ENCODE data around the gene ATPAF2. TPM values are rescaled to one million over a fixed set of nuclear protein-coding genes. Genes with fewer than 3 reads are reported as not detected.

Gene ATPAF2
- total and polyA plus RNA-seq, 4 experiments from 2014 or later: 16.6 to 24.3 (median 21.0) TPM

DNA sequence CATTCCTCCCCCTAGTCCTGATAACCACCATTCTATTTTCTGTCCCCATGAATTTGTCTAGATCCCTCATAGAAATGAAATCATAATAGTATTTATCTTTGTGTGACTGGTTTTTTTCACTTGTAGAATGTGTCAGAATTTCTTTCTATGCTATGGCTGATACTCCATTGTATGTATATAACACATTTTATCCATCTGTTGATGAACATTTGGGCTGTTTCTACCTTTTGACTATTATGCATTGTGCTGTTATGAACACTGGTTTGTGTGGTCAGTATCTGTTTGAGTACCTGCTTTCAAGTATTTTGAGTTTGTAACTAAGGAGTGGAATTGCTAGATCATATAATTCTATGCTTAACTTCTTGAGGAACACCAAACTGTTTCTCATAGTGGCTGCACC, 32.8 kb upstream of the ATPAF2 start:
- DNase-seq: no peak
- Histone ChIP-seq H3K4me1 (ENCODE audit: insufficient read depth, low read length) (no peaks in the 10 kb centered on the region), H3K27me3 (ENCODE audit: insufficient read depth, low read length) (no peaks in the 10 kb centered on the region), H3K9me3 (ENCODE audit: control insufficient read depth in 1 of 2, low read length in 2 of 2) (no peaks in the 10 kb centered on the region), H3K36me3 (ENCODE audit: insufficient read depth, low read length) (no peaks in the 10 kb centered on the region), H3K27ac (ENCODE audit: low read depth, low read length) (no peak overlapping the region), H3K4me3 (ENCODE audit: low read length in 2 of 2) (no peak overlapping the region)
- peaks cover 0 to 1% of the 10 kb centered on the region in 2 donors for H3K36me3 Mint-ChIP-seq
- H3K4me3 Mint-ChIP-seq: no peak overlapping the region
- intact Hi-C loops (cut with micrococcal nuclease): no loop called here
- ChIA-PET POLR2A (ENCODE audit: partially characterized antibody) (no interaction called here), CTCF (ENCODE audit: partially characterized antibody) (no interaction called here)
- peaks cover 7 to 10% of the 10 kb centered on the region in 2 donors for H3K27me3 Mint-ChIP-seq
- H3K4me1 Mint-ChIP-seq: peaks cover 1 to 8% (median 6%) of the 10 kb centered on the region in 4 donors
- H3K27ac Mint-ChIP-seq: no peak overlapping the region
- H3K9me3 Mint-ChIP-seq: no peaks in the 10 kb centered on the region

GRCh38 chr17:18070861-18071340, 31.9 kb upstream of the ATPAF2 start:
- no peak overlapping the region for H3K27ac ChIP-seq (ENCODE audit: low read depth, low read length)
- ChIA-PET CTCF (ENCODE audit: partially characterized antibody) (no interaction called here), POLR2A (ENCODE audit: partially characterized antibody) (no interaction called here)
- peaks cover 1 to 8% (median 6%) of the 10 kb centered on the region in 4 donors for H3K4me1 Mint-ChIP-seq
- H3K27ac Mint-ChIP-seq: peak overlapping the region in 1 of 7 donors; percentile 42
- no peaks in the 10 kb centered on the region for H3K4me1 ChIP-seq (ENCODE audit: insufficient read depth, low read length)
- H3K36me3 Mint-ChIP-seq: peaks cover 3 to 6% of the 10 kb centered on the region in 2 donors
- H3K4me3 ChIP-seq (ENCODE audit: low read length in 2 of 2): no peak overlapping the region
- no peaks in the 10 kb centered on the region for H3K9me3 ChIP-seq (ENCODE audit: control insufficient read depth in 1 of 2, low read length in 2 of 2)
- DNase-seq: no peak
- H3K36me3 ChIP-seq (ENCODE audit: insufficient read depth, low read length): no peaks in the 10 kb centered on the region
- intact Hi-C loops (cut with micrococcal nuclease): no loop called here
- peaks cover 0 to 1% (median 0%) of the 10 kb centered on the region in 8 donors for H3K9me3 Mint-ChIP-seq
- H3K27me3 ChIP-seq (ENCODE audit: insufficient read depth, low read length): no peaks in the 10 kb centered on the region
- no peak overlapping the region for H3K4me3 Mint-ChIP-seq
- H3K27me3 Mint-ChIP-seq: peaks cover 7 to 10% of the 10 kb centered on the region in 2 donors

DNA sequence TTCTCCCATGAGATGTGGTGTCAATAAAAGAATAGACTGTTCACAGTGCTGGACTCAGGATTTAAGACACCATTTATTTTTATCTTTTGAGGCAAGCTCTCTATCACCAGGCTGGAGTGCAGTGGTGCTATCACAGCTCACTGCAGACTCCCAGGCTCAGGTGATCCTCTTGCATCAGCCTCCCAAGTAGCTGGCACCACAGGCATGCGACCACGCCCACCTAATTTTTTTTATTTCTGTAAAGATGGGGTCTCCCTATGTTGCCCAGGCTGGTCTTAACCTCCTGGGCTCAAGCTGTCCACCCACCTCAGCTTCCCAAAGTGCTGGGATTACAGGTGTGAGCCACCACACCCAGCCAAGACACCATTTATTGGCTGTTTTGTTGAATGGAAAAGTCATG, 30.1 kb upstream of the ATPAF2 start:
- Mint-ChIP-seq H3K4me1 (peaks cover 1 to 8% (median 7%) of the 10 kb centered on the region in 4 donors), H3K27me3 (no peaks in the 10 kb centered on the region), H3K9me3 (peaks cover 0 to 1% (median 0%) of the 10 kb centered on the region in 8 donors), H3K4me3 (no peak overlapping the region), H3K27ac (no peak overlapping the region), H3K36me3 (peaks cover 15 to 18% of the 10 kb centered on the region in 2 donors)
- intact Hi-C loops (cut with micrococcal nuclease): no loop called here
- ChIA-PET CTCF (ENCODE audit: partially characterized antibody) (no interaction called here), POLR2A (ENCODE audit: partially characterized antibody) (no interaction called here)
- Histone ChIP-seq H3K9me3 (ENCODE audit: control insufficient read depth in 1 of 2, low read length in 2 of 2) (no peaks in the 10 kb centered on the region), H3K4me3 (ENCODE audit: low read length in 2 of 2) (no peak overlapping the region), H3K27ac (ENCODE audit: low read depth, low read length) (no peak overlapping the region), H3K36me3 (ENCODE audit: insufficient read depth, low read length) (peaks cover 9% of the 10 kb centered on the region), H3K27me3 (ENCODE audit: insufficient read depth, low read length) (no peaks in the 10 kb centered on the region), H3K4me1 (ENCODE audit: insufficient read depth, low read length) (no peaks in the 10 kb centered on the region)
- DNase-seq: no peak

DNA sequence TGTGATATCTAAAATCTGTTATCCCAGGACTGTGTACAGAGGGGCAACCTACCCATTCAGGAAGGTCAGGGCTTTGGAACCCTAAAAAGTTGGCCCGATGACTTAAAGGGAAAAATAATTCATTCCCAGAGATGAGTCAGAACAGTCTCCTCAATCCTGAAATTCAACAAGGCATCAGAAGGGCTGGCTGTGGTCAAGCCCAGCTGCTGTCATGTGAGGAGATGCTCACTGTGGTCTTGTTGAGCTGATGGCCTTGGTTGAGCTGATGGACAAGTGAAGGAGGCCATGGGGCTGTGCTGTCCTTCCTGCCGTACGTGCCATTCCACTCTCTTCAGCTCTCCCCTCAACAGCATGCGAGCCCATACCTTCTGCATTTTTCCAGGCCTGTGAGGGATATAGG, 27.9 kb upstream of the ATPAF2 start:
- ChIA-PET CTCF (ENCODE audit: partially characterized antibody) (no interaction called here), POLR2A (ENCODE audit: partially characterized antibody) (no interaction called here)
- H3K4me3 ChIP-seq (ENCODE audit: low read length in 2 of 2): no peak overlapping the region
- no peaks in the 10 kb centered on the region for H3K27me3 ChIP-seq (ENCODE audit: insufficient read depth, low read length)
- Mint-ChIP-seq H3K27ac (peak overlapping the region in 2 of 7 donors; percentile 23 to 57), H3K4me3 (no peak overlapping the region), H3K4me1 (peaks cover 1 to 8% (median 7%) of the 10 kb centered on the region in 4 donors), H3K9me3 (peaks cover 0 to 1% (median 0%) of the 10 kb centered on the region in 8 donors), H3K27me3 (no peaks in the 10 kb centered on the region), H3K36me3 (peaks cover 26 to 30% of the 10 kb centered on the region in 2 donors)
- H3K9me3 ChIP-seq (ENCODE audit: control insufficient read depth in 1 of 2, low read length in 2 of 2): no peaks in the 10 kb centered on the region
- H3K27ac ChIP-seq (ENCODE audit: low read depth, low read length): no peak overlapping the region
- H3K36me3 ChIP-seq (ENCODE audit: insufficient read depth, low read length): peaks cover 15% of the 10 kb centered on the region
- no peak for DNase-seq
- H3K4me1 ChIP-seq (ENCODE audit: insufficient read depth, low read length): no peaks in the 10 kb centered on the region
- intact Hi-C loops (cut with micrococcal nuclease): no loop called here

DNA sequence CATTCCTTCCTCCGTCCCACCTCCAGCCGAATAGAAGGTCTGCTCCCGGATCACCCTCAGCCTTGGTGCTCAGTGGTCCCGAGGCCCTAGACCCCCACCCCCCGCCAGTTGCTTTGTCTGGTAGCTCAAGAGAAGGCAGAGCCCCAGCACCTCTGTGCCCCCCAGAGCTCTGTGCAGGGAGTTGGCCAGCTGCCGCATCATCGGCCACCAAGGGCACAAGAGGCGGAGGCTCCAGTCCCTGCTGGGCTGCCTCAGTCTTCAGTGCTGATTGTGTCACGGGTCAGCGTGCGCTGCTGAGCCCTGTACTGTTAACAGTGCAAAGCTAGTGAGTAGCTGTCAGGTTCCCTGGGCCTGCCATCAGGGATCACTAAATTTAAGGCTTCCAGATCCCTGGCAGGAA, 26.6 kb upstream of the ATPAF2 start:
- Histone ChIP-seq H3K36me3 (ENCODE audit: insufficient read depth, low read length) (peaks cover 25% of the 10 kb centered on the region), H3K27ac (ENCODE audit: low read depth, low read length) (no peak overlapping the region), H3K9me3 (ENCODE audit: control insufficient read depth in 1 of 2, low read length in 2 of 2) (no peaks in the 10 kb centered on the region), H3K4me1 (ENCODE audit: insufficient read depth, low read length) (no peaks in the 10 kb centered on the region), H3K27me3 (ENCODE audit: insufficient read depth, low read length) (no peaks in the 10 kb centered on the region), H3K4me3 (ENCODE audit: low read length in 2 of 2) (no peak overlapping the region)
- Mint-ChIP-seq H3K27ac (no peak overlapping the region), H3K36me3 (peaks cover 26 to 39% of the 10 kb centered on the region in 2 donors), H3K9me3 (peaks cover 0 to 1% (median 0%) of the 10 kb centered on the region in 8 donors), H3K4me1 (peaks cover 0 to 1% (median 0%) of the 10 kb centered on the region in 4 donors), H3K27me3 (no peaks in the 10 kb centered on the region), H3K4me3 (no peak overlapping the region)
- ChIA-PET POLR2A (ENCODE audit: partially characterized antibody) (no interaction called here), CTCF (ENCODE audit: partially characterized antibody) (no interaction called here)
- DNase-seq: no peak
- intact Hi-C loops (cut with micrococcal nuclease): no loop called here

- H3K27ac ChIP-seq (ENCODE audit: low read depth, low read length): no peak overlapping the region
- H3K9me3 ChIP-seq (ENCODE audit: control insufficient read depth in 1 of 2, low read length in 2 of 2): no peaks in the 10 kb centered on the region
- ChIA-PET CTCF (ENCODE audit: partially characterized antibody) (no interaction called here), POLR2A (ENCODE audit: partially characterized antibody) (no interaction called here)
- H3K27me3 ChIP-seq (ENCODE audit: insufficient read depth, low read length): no peaks in the 10 kb centered on the region
- peaks cover 26% of the 10 kb centered on the region for H3K36me3 ChIP-seq (ENCODE audit: insufficient read depth, low read length)
- peaks cover 0 to 1% (median 0%) of the 10 kb centered on the region in 4 donors for H3K4me1 Mint-ChIP-seq
- H3K4me3 Mint-ChIP-seq: no peak overlapping the region
- no peaks in the 10 kb centered on the region for H3K4me1 ChIP-seq (ENCODE audit: insufficient read depth, low read length)
- no peak overlapping the region for H3K4me3 ChIP-seq (ENCODE audit: low read length in 2 of 2)
- H3K9me3 Mint-ChIP-seq: peaks cover 0 to 1% (median 0%) of the 10 kb centered on the region in 8 donors
- H3K27me3 Mint-ChIP-seq: no peaks in the 10 kb centered on the region
- peaks cover 32 to 45% of the 10 kb centered on the region in 2 donors for H3K36me3 Mint-ChIP-seq
- H3K27ac Mint-ChIP-seq: no peak overlapping the region
- intact Hi-C loops (cut with micrococcal nuclease): no loop called here
- no peak for DNase-seq
Observed at GRCh38 chr17:18064053-18064452, 25.1 kb upstream of the ATPAF2 start.

GRCh38 chr17:18059283-18059682, 20.3 kb upstream of the ATPAF2 start:
- H3K36me3 ChIP-seq (ENCODE audit: insufficient read depth, low read length): peaks cover 37% of the 10 kb centered on the region
- H3K9me3 Mint-ChIP-seq: no peaks in the 10 kb centered on the region

GRCh38 chr17:18056214-18056613, 17.2 kb upstream of the ATPAF2 start:
- no peak overlapping the region for H3K4me3 ChIP-seq (ENCODE audit: low read length in 2 of 2)
- Mint-ChIP-seq H3K36me3 (peaks cover 29 to 50% of the 10 kb centered on the region in 2 donors), H3K27ac (no peak overlapping the region), H3K4me1 (no peaks in the 10 kb centered on the region), H3K9me3 (no peaks in the 10 kb centered on the region), H3K4me3 (no peak overlapping the region), H3K27me3 (no peaks in the 10 kb centered on the region)
- H3K36me3 ChIP-seq (ENCODE audit: insufficient read depth, low read length): peaks cover 31% of the 10 kb centered on the region
- H3K9me3 ChIP-seq (ENCODE audit: control insufficient read depth in 1 of 2, low read length in 2 of 2): no peaks in the 10 kb centered on the region
- ChIA-PET CTCF (ENCODE audit: partially characterized antibody) (no interaction called here), POLR2A (ENCODE audit: partially characterized antibody) (no interaction called here)
- intact Hi-C loops (cut with micrococcal nuclease): no loop called here
- no peaks in the 10 kb centered on the region for H3K27me3 ChIP-seq (ENCODE audit: insufficient read depth, low read length)
- H3K27ac ChIP-seq (ENCODE audit: low read depth, low read length): no peak overlapping the region
- H3K4me1 ChIP-seq (ENCODE audit: insufficient read depth, low read length): no peaks in the 10 kb centered on the region
- no peak for DNase-seq

More at GRCh38 chr17:18059283-18059682, 20.3 kb upstream of the ATPAF2 start:
- no peaks in the 10 kb centered on the region for H3K27me3 Mint-ChIP-seq
- Histone ChIP-seq H3K27ac (ENCODE audit: low read depth, low read length) (no peak overlapping the region), H3K9me3 (ENCODE audit: control insufficient read depth in 1 of 2, low read length in 2 of 2) (no peaks in the 10 kb centered on the region), H3K4me3 (ENCODE audit: low read length in 2 of 2) (no peak overlapping the region), H3K27me3 (ENCODE audit: insufficient read depth, low read length) (no peaks in the 10 kb centered on the region), H3K4me1 (ENCODE audit: insufficient read depth, low read length) (no peaks in the 10 kb centered on the region)
- DNase-seq: no peak
- peak overlapping the region in 1 of 8 donors; percentile 4 for H3K4me3 Mint-ChIP-seq
- ChIA-PET CTCF (ENCODE audit: partially characterized antibody) (no interaction called here), POLR2A (ENCODE audit: partially characterized antibody) (no interaction called here)
- H3K27ac Mint-ChIP-seq: no peak overlapping the region
- intact Hi-C loops (cut with micrococcal nuclease): no loop called here
- peaks cover 37 to 62% of the 10 kb centered on the region in 2 donors for H3K36me3 Mint-ChIP-seq
- H3K4me1 Mint-ChIP-seq: no peaks in the 10 kb centered on the region

Data from CD4-positive, alpha-beta memory T cell (primary cell).